NCI-H146 treated with DMSO at 0.1 percent for 48 hours (cell line): Measurements from ENCODE around the gene ANO4.
"Not testable (repeated sequence)": the region's sequence is repeated elsewhere in the genome, so short reads cannot be mapped to it uniquely, and the experiment has no call there.

Experiments used
- DNase-seq: peaks from one replicate; lab custom pipeline; 2025; ENCODE audit not compliant: unreplicated experiment; lab: John Stamatoyannopoulos, UW

ANO4 gene

DNA sequence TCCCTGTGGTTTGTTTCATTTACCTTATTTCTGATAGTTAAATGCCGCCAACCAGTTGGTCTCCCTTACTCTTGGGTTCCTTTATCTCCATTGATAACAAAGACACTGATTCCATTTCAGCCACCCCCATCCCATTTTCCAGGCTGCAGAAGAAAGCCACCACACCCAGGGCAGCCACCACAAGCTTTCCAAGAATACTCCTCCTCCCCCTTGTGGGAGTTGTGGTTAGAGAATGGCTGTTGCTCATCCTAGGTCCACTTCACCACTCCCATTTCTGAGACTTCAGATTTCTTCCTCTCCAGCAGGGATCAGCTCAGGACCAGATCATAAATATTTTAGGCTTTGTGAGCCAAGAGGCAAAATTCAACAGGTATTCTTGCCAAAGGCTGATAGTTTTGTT lies 73.9 kb downstream of the ANO4 start:
- DNase-seq = no peak

DNA sequence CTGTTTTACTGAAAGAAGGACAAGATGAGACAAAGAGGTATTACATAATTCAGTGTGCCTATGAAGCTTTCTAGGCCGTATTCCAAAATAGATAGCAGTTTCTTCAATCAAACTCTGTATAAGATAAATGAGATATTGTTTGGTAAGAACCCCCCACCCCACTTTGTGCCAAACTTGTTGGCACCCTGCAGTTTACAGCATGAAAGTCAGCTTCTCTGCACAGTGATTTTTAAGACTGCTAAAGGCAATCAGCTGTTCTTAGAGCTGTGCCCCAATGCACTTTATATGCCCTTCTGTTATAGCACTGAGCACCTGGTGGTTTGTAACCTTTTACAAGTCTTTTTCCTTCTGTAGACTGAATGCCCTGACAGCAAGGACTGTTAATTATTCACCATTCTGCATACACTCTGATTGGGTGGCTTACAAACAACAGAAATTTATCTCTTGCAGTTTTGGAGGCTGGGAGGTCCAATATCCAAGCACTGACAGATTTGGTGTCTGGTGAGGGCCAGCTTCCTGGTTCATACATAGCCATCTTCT lies 76.7 kb downstream of the ANO4 start:
- no peak for DNase-seq

DNA sequence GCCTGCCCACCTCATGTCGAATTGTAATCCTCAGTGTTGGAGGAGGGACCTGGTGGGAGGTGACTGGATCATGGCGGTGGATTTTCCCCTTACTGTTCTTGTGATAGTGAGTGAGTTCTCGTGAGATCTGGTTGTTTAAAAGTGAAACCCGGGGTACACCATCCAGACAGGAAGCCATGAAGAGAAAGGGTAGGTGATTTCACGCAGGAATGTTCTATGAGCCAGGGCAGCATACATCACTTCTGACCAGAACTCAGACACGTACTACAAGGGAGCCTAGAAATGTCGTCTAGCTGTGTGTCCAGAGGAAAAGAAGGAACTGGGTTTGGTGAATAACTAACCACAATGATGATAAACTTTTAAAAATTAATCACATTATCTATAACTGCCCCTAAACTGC lies 80.6 kb downstream of the ANO4 start:
- DNase-seq = no peak

DNA sequence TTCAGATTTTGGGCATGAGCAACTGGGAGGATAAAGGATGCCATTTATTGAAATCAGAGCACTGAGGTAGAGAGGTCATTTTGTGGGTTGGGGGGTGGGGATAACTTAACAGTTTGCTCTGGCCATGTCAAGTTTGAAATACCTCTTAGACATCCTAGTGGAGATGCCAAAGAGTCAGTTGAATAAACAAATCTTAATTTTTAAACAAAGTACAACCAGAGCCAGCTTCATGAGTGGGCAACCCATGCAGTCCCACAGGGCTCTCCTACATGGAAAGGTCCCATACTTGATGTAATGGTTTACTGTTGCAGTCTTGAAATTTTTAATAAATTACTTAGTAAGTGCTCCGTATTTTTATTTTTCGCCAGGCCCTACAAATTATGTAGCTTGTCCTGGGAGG lies 81.2 kb downstream of the ANO4 start:
- no peak for DNase-seq

DNA sequence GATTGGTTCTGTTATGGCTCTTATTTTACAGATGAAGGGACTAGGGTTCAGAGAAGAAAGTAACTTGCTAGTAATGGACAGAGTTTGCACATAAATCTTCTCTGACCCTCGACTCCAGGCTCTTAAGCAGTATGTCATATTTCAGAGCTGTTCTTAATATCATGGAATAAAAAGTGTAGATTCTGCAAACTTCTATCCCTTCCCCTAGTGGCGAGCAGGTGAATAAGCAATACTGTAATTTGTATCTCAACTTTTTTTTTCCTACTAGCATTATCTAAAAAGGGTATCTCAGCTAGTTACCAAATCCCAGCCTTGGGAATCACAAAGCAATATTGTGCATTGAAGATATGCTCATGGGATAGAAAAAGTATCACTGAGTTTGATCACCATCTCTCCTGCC lies 83.2 kb downstream of the ANO4 start:
- no peak for DNase-seq

DNA sequence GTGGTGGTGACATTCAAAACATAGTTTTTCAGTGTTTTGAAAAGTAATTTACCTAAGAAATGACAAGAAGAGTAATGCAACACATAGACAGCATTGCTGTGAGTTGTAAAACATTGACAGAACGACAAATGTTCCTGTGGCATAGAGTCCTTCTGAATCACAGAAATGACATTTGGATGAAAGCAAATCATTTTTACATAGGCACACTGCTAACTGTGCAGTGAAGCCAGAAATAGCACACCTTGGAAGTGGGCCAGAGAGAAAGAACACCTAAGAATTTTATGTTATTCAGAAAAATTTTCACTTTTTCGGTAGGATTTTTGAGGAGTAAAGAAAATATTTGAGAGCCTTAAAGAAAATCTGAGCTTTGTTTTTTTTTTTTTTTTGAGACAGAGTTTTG lies 100.6 kb downstream of the ANO4 start:
- DNase-seq = no peak

DNA sequence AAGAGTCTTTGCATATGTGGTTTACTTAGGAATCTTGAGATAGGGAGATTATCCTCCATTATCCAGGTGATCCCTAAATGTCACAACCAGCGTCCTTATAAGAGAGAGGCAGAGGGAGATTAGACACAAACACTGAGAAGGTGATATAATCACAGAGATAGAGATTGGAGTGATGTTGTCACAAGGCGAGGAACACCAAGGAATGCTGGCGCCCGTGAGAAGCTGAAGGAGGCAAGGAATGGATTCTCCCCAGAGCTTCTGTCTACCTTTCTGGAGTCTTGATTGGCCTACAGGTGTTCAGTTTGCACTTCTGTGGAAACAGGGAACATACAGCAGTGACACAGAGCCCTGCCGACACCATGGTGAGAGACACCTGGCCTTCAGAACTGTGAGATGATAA lies 101.6 kb downstream of the ANO4 start:
- DNase-seq = no peak

DNA sequence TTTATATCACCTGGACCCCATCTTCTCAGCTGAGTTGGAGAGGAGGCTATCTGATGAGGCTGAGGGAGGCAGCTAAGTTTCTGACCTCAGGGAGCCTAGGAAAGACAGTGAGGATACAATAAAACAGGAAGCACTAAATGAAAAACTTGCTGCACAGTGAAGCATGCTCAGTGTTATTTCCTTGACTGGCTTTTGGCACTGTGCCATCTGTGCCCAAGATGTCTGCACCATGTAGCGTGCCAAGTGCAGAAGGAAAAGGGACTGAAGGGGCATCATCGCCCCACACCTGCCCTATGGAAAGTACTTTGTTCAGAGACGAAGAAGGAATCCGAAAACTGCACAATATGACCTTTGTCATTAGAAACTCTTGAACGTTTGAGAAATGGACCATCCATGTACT lies 102.7 kb downstream of the ANO4 start:
- DNase-seq = no peak

DNA sequence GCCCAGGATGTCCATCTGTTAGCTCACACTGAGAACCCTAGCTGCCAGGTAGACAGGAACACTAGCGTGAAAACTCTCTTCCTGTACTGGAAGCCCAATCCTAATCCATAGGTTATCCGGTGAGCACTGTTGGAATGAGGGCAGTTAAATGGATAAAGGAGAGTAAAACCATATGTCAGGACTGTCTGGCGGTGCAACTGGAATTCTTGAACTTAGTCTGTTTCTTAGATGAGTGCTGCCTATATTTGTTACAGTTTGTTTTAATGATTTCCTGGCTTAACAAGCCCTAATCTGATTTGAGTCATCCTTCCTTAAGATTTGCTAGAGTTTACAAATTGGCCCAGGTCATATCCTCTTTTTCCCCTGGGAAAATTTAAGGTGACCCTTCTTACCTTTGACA lies 104.7 kb downstream of the ANO4 start:
- no peak for DNase-seq

DNA sequence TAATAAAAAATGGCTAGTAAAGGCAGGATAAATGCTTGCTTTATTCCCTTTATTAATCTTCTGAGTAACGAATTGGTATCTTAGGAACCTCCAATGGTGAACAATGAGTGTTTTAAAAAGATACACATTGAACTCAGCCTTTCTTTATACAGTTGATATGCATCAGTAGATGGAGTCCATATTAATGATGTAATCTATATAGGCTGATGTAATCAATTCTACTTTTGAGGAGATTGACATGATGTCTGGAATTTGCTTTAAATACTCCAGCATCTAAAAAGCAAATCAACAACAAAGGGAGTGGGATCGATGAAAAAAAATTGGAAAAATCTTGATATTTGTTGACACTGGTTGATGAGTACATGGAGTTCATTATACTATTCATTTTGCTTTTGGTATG lies 106.2 kb downstream of the ANO4 start:
- DNase-seq = no peak

DNA sequence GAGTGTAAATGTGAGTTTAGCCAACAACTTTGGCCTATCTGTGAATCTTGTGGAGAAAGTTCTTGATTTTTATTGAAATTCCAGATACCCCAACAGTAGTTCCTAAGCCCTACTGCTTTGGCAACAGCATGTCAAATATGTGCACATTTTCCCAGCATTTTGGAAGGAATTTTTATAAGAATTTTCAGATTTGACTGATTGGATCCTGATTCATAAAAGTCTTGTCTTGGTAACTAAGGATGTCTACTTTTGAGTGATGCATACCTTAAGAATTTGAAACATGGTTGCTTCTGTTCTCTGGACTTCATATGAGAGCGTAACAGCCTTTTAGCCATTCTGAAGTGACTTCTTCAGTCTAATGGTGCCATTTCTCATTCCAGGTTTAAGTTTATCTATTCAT lies 106.7 kb downstream of the ANO4 start:
- no peak for DNase-seq

DNA sequence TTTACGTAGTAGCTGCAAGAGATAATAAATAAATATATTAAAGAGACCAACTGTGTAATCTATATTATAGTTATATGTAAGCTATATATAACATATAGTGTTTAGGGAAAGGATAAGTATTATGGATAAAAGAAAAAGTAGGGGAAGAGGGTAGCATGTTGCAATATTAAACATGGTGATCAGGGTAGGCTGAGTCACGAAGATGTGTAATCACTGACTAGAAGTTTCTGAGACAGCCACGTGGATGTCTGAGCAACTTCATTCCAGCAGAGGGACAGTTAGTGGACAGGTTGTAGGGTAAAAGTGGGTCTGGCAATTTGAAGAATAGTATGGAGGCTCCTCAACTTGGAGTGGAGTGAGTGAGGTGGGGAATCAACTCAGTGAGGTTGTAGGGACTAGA lies 109.7 kb downstream of the ANO4 start:
- no peak for DNase-seq

DNA sequence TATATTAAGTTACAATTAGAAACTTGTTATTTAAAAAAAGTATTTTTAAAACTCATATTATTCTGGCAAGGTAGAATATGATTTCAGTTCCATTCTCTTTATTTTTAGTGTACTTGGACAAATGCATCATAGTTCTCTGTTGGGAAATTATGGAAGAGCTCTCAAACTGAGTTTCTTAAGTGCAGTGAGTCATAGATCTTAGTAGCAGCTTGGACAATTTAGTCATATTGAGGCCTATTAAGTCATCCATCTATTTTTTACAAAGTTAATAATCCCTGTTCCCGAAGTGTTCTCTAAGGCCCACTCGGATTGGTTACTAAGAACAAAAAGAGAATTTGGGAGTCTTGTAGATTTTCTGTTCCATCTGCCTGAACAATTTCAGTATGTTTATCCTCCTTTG lies 113.9 kb downstream of the ANO4 start:
- no peak for DNase-seq

DNA sequence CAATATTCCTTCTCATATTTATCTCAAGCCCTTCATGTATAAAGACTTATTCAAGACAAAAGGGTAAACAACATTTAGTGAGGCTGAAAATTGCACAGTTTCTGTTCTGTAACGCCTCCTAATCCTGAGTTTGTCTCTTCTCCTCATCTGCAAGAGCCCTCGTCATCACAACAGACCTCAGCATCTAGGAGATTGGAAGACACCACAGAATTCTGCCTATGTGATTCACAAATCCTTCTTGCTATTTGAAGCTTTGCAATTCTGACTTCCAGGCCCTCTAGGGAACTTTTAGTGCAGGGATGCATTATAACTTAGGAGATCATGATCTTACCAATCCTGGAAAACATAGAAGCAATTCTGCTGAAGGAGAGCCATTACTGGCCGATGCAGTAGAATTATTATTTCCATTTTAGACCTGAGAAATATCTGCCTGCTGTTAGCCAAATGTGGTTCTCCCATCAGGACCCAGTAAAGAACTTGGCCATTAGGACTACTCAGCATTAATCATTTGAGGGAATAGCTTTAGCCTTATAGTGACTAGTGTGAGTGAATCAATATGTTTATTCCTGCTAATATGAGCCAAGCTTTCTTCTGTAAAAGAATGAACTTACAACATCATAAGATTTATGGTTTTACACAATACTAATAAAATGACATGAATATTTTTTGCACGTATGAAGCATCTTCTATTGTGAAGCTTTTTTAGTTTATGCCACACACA lies 119.5 kb downstream of the ANO4 start:
- no peak for DNase-seq

DNA sequence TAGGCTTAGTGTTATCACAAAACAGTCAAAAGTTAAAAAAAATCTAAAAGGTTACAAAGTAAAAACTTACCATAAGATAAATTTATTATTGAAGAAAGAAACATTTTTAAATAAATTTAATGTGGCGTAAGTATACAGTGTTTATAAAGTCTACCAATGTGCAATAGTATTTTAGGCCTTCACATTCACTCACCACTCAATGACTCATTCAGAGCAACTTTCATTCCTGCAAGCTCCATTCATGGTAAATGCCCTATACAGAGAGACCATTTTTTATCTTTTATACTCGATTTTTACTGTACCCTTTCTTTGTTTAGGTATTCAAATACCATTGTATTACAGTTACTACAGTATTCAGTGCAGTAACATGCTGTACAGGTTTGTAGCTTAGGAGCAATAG lies 124.5 kb downstream of the ANO4 start:
- no peak for DNase-seq

DNA sequence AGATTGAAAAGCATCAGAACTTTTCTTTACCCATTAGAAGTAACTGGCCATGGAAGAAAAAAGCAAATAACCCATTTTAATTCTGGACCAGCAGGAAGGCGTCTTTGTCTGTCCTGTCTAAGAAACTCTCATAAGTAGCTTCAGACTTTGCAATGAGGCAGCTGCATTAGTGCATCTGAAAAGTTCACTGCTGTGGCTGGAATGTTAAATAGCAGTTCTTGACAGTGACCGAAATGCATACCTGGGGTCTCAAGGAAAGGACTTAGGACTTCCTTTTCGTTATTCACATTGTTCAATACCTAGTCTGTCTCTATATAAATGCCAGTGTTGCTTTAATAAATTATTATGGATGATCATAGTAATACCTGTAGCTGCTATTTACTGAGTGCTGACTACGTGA lies 125.9 kb downstream of the ANO4 start:
- no peak for DNase-seq

DNA sequence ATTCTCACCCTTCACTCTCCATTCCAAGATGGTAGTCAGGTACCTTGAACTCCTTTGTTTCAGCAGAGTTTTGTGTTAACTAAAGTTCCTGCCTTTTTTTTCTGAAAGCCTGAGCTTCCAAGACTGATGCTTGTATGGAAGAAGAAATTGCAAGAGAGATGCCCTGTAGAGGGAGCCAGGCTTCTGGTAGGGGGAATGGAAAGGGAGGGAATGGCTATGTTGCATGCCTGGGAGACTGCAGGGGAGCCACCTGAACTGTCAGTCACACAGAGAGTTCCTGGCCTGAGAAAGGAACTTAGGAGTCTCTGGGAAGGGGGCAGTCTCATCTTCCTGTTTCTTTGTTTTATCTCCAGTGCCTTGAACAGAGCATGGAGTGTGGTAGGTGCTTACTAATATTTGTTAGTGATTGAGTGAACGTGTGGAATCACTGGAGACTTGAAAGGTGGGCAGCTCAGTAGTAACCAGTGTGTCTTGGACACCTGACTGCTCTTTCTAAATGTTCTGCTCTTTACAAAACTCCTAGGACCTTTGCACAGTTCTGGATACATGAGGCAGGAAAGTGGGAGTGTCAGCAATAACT lies 132.2 kb downstream of the ANO4 start:
- DNase-seq = peak; percentile 10

DNA sequence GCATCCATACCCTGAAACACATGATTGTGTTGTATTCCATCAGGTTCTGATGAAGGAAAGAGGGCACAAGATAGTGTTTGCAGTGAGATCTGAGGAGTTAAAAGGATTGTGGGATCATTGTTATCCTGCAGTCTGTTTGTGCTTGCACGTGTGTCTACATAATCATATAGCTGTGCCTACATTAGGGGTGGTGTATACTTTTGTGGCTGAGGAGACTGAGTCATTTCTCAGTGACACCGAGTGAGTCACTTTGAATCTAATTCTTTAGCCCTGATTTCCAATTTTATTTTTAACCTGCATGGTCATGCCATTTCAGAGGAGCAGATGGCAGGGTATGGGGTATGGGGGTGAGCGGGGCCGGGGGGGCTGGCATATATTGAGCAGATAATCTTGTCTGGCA lies 133.2 kb downstream of the ANO4 start:
- no peak for DNase-seq

DNA sequence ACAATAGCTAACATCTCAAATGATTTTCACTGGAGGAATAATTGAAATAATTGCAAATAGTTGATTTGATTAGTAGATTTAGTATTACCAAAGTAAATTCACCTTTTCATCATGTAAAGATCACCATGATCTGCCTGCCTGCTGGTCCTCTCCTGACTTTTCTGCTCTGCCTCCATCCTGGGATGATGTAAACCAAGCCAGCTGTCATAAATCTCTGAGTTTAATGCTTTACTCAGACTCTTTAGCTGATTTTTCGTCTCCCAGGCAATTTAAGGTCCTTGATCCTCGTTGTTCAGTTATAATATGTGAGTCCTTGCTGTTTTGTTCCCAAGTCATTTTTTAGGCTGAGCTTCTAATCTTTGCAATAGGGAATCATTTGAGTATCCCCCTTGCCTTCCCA lies 138.0 kb downstream of the ANO4 start:
- no peak for DNase-seq

DNA sequence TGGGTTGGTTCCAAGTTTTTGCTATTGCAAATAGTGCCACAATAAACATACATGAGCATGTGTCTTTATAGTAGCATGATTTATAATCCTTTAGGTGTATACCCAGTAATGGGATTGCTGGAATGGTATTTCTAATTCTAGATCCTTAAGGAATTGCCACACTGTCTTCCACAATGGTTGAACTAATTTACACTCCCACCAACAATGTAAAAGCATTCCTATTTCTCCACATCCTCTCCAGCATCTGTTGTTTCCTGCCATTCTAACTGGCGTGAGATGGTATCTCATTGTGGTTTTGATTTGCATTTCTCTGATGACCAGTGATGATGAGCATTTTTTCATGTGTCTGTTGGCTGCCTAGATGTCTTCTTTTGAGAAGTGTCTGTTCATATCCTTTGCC lies 139.0 kb downstream of the ANO4 start:
- DNase-seq = not testable (repeated sequence)

DNA sequence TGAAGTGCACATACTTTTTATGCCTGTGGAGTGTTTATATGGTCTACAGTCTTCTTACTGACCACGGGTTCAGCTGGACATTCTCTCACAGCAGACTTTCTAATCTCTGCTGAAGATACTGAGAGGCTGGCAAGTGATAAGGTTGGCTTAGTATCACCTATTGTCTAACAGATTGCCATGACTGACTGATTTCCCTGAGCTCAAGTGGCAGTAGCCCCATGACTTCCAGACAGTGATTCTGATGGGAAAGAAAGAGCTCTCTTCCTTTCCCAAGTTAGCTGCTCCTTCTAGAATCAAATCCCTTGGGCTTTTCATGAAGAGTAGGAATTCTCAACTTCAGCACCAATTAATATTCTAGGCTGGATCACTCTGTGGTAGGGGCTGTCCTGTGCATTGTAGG lies 141.4 kb downstream of the ANO4 start:
- DNase-seq = no peak

DNA sequence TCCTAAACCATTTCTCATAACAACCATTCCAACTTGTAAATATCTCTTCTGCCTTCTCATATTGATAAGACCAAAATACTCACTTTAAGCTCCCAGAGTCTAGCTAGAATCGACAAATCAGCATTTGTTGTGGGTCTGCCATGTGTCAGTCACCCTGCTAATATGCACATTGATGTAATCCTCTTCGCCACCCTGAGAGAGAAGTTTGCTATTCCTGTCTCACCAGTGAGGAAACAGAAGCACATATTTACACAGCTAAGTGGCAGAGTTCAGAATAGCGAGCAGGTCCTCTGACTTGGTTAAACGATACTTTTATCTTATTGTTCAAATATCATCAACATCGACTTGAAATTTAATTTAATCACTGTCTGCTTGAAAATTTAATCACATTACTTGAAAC lies 142.1 kb downstream of the ANO4 start:
- no peak for DNase-seq

DNA sequence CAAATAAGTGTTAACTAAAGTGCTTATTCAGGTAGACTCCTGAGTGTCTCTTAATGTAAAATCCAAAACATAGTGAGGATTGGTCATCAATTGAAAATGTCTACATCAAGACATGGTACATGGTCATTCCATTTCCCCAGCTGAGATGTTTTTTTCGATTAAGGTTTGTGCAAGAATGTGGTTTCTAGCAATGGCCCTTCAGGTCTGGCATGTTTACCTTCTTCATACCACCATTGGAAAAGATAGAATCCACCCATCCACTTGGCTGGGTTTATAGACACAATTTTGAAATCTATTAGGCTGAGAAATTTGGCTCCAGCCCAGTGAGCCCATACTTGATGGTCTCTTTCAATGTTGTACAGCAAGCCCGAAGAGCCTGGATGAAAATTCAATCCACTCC lies 145.9 kb downstream of the ANO4 start:
- DNase-seq = no peak
